ENCODE results near the gene UBQLN4. TPM values are rescaled to one million over a fixed set of nuclear protein-coding genes. Genes with fewer than 3 reads are reported as not detected.

Gene UBQLN4
- polyA plus RNA-seq, 3 donors, result 2.3 to 15.9 (median 2.9) TPM

- peaks cover 21 to 27% (median 26%) of the 10 kb centered on the region in 3 donors for H3K27me3 Mint-ChIP-seq (ENCODE audit: low read depth in 3 of 3)
- 56% methylated on average over 4 of the region's 4 CpGs for WGBS (ENCODE audit: insufficient coverage)
- Histone ChIP-seq H3K79me2 (ENCODE audit: insufficient read depth, low read length) (no peaks in the 10 kb centered on the region), H2AFZ (ENCODE audit: insufficient read depth, low read depth, low read length, poor library complexity, severe bottlenecking) (no peak overlapping the region), H3K27ac (ENCODE audit: low read depth in 1 of 2, low read length in 2 of 2) (no peak overlapping the region), H3K36me3 (replicated peaks in 1 of 2; ENCODE audit: control insufficient read depth in 1 of 2, insufficient read depth in 2 of 2, low read length in 2 of 2) (no peaks in the 10 kb centered on the region), H3K4me1 (ENCODE audit: control insufficient read depth in 1 of 2, insufficient read depth in 2 of 2, low read length in 2 of 2) (peaks cover 5% of the 10 kb centered on the region in 2 donors), H3K4me3 (replicated peaks in 1 of 3; ENCODE audit: low read depth in 2 of 3, low read length in 3 of 3) (no peak overlapping the region), H3K4me2 (replicated peaks; ENCODE audit: extremely low read depth, low read length, poor library complexity, severe bottlenecking) (no peak overlapping the region), H3K27me3 (ENCODE audit: control insufficient read depth in 2 of 2, insufficient read depth in 2 of 2, low read length in 2 of 2) (peaks cover 4 to 11% of the 10 kb centered on the region in 2 donors), H3K9ac (ENCODE audit: insufficient read depth, low read length, poor library complexity, severe bottlenecking) (no peak overlapping the region), H4K20me1 (ENCODE audit: insufficient read depth, low read length) (no peaks in the 10 kb centered on the region), H3K9me3 (replicated peaks in 1 of 2; ENCODE audit: control insufficient read depth in 1 of 2, insufficient read depth in 1 of 2, low read length in 2 of 2) (no peaks in the 10 kb centered on the region)
- peak overlapping the region in 1 of 7 donors; percentile 53 for H3K27ac Mint-ChIP-seq
- no peak for DNase-seq
- intact Hi-C loops (cut with micrococcal nuclease), result loop anchor here in 1 of 2 donors (10.0 kb wide), 1 partner anchor 244 kb away; no protein-coding TSS in a partner anchor
- H3K36me3 Mint-ChIP-seq, result no peaks in the 10 kb centered on the region
- H3K9me3 Mint-ChIP-seq, result peaks cover 0 to 1% (median 0%) of the 10 kb centered on the region in 7 donors
- no peak overlapping the region for H3K4me3 Mint-ChIP-seq
- TF ChIP-seq CTCF (IDR thresholded peaks at IDR 0.05), result no peak
- H3K4me1 Mint-ChIP-seq, result peaks cover 10% of the 10 kb centered on the region
Observed at GRCh38 chr1:156070548-156070947, 16.9 kb upstream of the UBQLN4 start.

GRCh38 chr1:156069490-156070455 lies 16.2 kb upstream of the UBQLN4 start:
- Histone ChIP-seq H3K4me2 (replicated peaks; ENCODE audit: extremely low read depth, low read length, poor library complexity, severe bottlenecking) (no peak overlapping the region), H3K36me3 (replicated peaks in 1 of 2; ENCODE audit: control insufficient read depth in 1 of 2, insufficient read depth in 2 of 2, low read length in 2 of 2) (no peaks in the 10 kb centered on the region), H3K4me3 (replicated peaks in 1 of 3; ENCODE audit: low read depth in 2 of 3, low read length in 3 of 3) (no peak overlapping the region), H3K9ac (ENCODE audit: insufficient read depth, low read length, poor library complexity, severe bottlenecking) (no peak overlapping the region), H2AFZ (ENCODE audit: insufficient read depth, low read depth, low read length, poor library complexity, severe bottlenecking) (no peak overlapping the region), H3K9me3 (replicated peaks in 1 of 2; ENCODE audit: control insufficient read depth in 1 of 2, insufficient read depth in 1 of 2, low read length in 2 of 2) (no peaks in the 10 kb centered on the region), H3K27ac (ENCODE audit: low read depth in 1 of 2, low read length in 2 of 2) (no peak overlapping the region), H4K20me1 (ENCODE audit: insufficient read depth, low read length) (no peaks in the 10 kb centered on the region), H3K4me1 (ENCODE audit: control insufficient read depth in 1 of 2, insufficient read depth in 2 of 2, low read length in 2 of 2) (no peaks in the 10 kb centered on the region), H3K27me3 (ENCODE audit: control insufficient read depth in 2 of 2, insufficient read depth in 2 of 2, low read length in 2 of 2) (peaks cover 0 to 3% of the 10 kb centered on the region in 2 donors), H3K79me2 (ENCODE audit: insufficient read depth, low read length) (no peaks in the 10 kb centered on the region)
- H3K9me3 Mint-ChIP-seq, result no peaks in the 10 kb centered on the region
- DNase-seq, result no peak
- no peak overlapping the region for H3K4me3 Mint-ChIP-seq
- H3K27me3 Mint-ChIP-seq (ENCODE audit: low read depth in 3 of 3), result peaks cover 19 to 20% (median 20%) of the 10 kb centered on the region in 3 donors
- no peak for TF ChIP-seq CTCF (IDR thresholded peaks at IDR 0.05)
- H3K4me1 Mint-ChIP-seq, result peaks cover 4% of the 10 kb centered on the region
- WGBS (ENCODE audit: insufficient coverage), result 88% methylated on average over 2 of the region's 3 CpGs
- H3K36me3 Mint-ChIP-seq, result no peaks in the 10 kb centered on the region
- intact Hi-C loops (cut with micrococcal nuclease), result loop anchor here (5.0 to 10.0 kb wide), 3 partner anchors 65 to 245 kb away; partner anchors contain the start of gene KHDC4 (in 1 of the 2)
- peak overlapping the region in 1 of 7 donors; percentile 53 for H3K27ac Mint-ChIP-seq
